Measurements from ENCODE around the gene MUC20.
"Not testable (repeated sequence)": the region's sequence is repeated elsewhere in the genome, so short reads cannot be mapped to it uniquely, and the experiment has no call there.

The MUC20 gene

GRCh38 chr3:195757438-195757770, 36.6 kb downstream of the MUC20 start:
- no peak for DNase-seq

DNA sequence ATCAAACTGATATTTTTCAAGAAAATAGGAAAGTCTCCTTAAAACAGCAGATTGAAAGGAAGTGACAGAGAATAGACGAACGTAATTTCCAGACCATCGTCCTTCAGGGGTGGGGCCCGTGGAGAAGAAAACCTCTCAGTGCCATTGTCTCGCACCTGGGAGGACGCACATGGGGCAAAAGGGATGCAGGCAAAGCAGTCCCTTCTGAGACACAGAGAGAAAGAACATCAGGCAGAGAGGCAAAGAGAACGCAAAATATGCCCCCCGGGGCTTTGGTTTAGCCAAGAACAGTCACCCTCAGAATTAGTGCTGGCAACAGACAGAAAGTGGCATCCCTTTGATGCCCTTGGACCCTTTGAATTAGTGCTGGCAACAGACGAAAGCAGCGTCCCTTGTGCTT, 37.0 kb downstream of the MUC20 start:
- no peak for DNase-seq

DNA sequence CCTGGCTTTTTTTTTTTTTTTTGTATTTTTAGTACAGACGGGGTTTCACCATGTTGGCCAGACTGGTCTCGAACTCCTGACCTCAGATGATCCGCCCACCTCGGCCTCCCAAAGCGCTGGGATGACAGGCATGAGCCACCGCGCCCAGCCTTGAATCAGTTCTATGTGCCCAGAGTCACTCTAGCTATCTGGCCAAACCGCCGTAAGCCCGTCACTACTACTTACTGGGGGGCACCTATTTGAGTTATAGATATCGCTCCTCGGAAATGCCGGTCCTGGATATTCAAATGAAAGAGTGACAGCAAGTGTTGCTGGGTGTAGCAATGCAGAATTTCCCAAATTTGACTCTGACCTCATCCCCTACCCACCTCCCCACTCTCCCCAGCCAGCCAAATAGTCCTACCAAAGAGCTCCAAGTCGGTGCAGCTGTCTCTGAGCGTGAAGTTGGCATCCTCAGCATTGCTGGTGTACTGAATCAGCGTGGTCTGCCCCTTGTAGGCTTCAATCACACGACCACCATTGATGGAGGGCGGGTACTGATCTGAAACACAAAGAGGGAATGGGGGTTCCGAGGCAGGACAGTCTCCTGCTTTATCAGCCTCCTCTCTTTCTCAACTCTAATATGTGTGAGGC, 38.1 kb downstream of the MUC20 start:
- DNase-seq = no peak

GRCh38 chr3:195760345-195761122, 39.8 kb downstream of the MUC20 start:
- no peak for DNase-seq

DNA sequence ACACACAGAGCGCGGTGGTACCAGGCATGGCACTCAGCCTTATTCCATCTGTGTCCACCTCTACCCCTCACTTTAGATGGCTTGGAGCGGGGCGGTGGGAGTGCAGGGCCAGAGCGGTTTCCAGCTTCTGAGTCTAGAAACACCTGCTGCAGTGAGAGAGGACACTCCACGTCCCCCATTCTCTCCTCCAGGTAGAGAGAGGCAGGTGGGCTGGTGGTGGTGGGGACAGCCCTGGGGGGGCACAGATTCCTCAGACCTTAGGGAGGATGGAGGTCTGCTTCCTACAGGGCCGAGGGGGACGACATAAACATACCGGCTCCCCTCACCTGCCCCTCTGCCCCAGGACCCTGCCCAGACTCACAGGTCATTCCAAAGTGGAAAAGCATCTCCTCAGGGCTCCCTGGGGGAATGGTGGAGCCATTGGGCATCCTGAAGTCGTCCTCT, 40.4 kb downstream of the MUC20 start:
- no peak for DNase-seq

GRCh38 chr3:195761567-195762248, 40.9 kb downstream of the MUC20 start:
- DNase-seq = no peak

GRCh38 chr3:195762249-195762585, 41.4 kb downstream of the MUC20 start:
- DNase-seq = no peak

DNA sequence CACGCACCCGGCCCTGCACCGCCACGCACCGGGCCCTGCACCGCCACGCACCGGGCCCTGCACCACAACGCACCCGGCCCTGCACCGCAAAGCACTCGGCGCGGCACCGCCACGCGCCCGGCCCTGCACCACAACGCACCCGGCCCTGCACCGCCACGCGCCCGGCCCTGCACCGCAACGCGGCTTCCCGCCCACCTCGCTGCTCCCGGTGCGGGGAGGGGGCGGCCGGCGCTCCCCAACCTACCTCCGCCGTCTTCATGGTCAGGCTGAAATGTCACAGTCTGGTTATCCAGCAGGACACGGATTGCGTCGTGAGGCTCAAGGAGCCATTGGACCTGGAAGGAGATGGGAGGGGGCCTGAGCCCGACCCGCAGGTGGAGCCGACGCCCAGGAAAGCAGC, 41.8 kb downstream of the MUC20 start:
- DNase-seq = no peak

DNA sequence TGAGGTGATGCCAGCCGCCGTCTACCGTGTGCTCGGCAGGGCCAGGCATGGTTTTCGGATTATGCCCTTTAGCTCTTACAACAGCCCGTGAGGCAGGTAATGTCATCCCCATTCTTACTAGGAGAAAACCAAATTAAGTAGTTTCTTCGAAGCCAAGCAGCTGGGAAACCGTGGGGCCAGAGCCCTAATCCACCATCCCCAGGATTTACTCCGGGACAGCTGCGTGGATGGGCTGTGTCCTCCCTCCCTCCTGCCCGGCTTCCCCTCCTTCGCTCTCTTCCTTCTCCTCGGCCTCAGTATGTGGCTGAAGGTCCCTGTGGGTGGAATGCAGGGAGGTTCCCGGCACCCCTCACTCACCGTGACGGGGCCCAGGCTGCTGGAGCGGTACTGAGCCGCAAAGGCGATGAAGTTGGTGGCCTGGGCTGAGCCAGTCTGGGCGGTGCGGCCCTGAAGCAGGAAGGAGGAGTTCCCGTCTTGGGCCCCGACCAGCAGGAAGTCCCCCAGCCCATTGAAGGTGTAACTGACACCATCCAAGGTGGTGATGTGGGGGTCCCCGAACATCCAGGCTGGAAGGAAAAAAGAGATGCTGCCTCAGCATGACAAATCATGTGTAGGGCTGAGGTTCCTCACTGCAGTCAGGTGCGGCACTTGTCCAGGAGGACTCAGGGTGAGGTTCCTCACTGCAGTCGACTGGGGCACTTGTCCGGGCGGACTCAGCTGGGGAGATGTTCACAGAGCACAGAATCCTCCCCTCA, 42.5 kb downstream of the MUC20 start:
- no peak for DNase-seq

GRCh38 chr3:195763843-195764825, 43.4 kb downstream of the MUC20 start:
- DNase-seq = no peak

DNA sequence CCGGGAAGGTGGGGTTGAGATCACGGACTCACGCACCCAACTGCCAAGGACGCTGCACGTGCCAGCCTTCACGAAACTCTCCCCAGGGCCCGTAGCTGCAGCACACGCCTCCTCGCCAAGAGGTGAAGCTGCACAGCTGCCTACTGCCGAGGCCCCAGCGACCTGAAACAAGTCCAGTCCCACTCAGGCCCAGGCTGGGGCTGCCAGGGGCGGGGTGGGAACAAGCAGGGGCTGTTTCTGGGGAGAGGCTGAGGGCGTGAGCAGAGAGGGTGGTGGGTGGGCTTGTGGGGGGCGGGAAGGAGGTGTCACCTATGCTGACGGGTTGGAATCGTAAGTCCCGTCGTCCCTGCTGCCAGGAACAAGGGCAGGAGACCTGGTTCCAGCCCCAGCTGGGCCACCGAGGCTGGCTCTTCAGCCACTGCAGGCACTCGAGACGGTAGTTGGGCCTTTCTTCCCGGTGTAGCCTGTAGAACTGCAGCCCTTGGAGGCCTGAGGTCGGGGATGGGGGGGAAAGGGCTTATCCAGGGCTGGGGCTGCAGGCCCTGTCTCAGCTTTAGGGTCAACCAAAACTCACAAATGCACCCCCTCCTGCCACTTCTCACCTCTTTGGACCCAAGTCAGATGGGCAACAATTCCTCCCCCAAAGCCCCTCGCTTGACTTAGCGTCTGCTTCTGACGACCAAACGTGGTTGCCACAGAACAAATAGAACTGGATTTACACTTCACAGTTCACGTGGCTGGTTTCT, 44.4 kb downstream of the MUC20 start:
- no peak for DNase-seq

- DNase-seq = no peak
Observed at GRCh38 chr3:195766671-195767070, 45.9 kb downstream of the MUC20 start.

DNA sequence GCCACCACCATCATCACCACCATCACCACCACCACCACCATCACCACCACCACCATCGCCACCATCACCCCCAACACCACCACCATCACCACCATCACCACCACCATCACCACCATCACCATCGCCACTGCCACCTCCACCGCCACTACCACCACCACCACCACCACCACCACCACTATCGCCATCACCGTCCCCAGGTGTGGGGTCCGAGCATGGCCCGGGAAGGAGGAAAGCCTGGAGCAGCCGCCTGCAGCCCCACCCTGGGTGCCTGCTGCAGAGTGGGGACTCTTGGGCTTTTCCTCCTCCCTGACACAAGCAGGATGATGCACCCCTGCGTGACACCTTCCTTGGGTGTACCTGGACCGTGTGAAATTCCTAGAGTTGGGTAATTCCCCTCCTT, 47.0 kb downstream of the MUC20 start:
- DNase-seq = no peak

DNA sequence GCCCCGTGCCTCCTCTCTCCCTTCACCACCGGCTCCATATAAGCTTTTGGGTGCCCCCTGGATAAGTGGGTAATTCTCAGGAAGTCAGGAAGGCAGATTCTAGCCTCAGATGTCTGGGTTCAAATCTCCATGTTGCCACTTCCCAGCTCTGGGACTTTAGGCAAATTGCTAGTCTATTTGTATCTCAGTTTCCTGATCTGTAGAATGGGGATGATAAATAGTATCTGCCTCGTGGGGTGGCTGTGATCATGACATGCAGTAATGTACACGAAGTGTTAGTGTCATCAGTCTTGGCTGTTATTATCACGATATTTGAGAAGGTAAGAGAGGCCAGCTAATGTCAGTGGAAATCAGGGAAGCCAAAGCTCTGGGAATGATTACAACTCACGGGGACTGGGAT, 47.6 kb downstream of the MUC20 start:
- no peak for DNase-seq

- no peak for DNase-seq
Observed at GRCh38 chr3:195768831-195769303, 48.1 kb downstream of the MUC20 start.

GRCh38 chr3:195769551-195769950, 48.8 kb downstream of the MUC20 start:
- DNase-seq = no peak

DNA sequence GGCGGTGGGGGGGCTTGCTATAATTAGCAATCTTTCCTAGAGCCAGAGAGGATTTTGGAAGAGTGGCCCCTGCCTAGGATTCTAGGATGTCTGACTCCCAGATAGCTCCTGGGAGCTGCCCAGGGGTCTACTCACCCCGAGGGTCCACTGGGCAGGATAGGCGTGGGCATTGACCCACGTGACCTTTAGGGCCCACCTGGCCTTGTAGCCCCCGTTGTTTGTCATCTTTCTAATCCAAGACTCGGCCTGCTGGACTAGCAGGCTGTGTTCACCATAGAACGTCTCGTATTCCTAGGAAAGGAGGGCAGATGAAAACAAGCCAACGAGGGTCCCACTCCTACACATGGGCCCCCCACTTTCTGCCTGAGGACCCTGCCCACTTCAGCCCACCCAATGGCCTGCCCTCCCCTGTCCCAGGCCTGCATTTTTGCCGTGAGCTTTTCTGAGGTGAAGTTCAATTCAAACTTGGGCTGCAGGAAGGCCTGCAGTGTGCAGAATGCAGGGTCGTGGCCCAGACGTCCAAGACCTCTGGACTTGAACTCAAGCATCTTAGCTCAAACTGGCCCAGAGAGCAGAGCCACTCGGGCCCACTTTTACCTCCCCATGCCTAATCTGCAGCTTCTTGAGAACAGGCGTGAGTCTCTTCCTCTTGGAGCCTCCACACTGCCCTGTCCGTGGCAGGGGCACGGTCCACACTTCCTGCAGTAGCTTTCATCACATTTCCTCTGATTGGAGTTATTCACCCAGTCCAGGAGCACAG, 49.5 kb downstream of the MUC20 start:
- no peak for DNase-seq

- not testable (repeated sequence) for DNase-seq
Observed at GRCh38 chr3:195770841-195771645, 50.3 kb downstream of the MUC20 start.

DNA sequence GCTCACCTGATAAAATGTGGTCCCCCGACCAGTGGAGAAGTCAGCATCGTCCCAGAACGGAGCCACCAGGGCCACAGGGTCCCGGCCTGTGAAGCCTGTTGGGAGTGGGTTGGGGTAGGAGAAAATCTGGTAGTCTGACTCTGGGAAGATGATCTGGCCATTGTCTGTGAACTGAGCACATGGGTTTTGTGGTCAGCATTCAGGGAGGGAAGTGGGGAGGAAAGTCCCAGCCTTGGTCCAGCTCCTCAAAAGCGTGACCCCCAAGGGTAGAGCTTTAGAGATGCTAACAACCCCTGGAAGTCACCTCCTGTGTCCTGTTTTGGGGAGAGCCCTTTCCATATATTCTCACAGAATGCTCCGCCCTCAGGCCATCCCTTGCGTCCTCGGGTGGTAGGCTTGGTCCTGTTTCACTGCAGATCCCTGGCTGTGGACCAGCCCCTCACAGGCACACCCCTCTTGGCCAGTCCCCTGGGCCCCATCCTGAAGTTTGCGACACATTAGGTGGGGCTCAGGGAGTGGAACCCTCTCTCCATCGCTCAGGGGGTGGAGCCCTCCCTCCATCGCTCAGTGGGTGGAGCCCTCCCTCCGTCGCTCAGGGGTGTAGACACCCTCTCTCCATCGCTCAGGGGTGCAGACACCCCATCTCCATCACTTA, 51.0 kb downstream of the MUC20 start:
- DNase-seq = no peak

Data from GF-D8 (cell line).